IMR-90 (cell line): ENCODE measurements around the gene ADM. TPM values are rescaled to one million over a fixed set of nuclear protein-coding genes. Genes with fewer than 3 reads are reported as not detected.

ENCODE experiments used
- ATAC-seq: fragments of 200-7000 bp; cut with Tn5 transposase; 2 replicates; pipeline ENCODE4 v1.9.1; 2020; ENCODE audit warnings: low read depth, mild to moderate bottlenecking, moderate library complexity
- BruUV-seq: library from RNA; stranded (reverse); fragments of 400-500 nt; replicated peaks from 2 replicates; lab custom pipeline; 2021; lab: Mats Ljungman, UMichigan
- CTCF ChIA-PET: fragments of 300-600 bp; formaldehyde crosslinking; extraction: SDS; loops from one replicate; lab custom pipeline; 2021; ENCODE audit warnings: antibody characterized with exemption; lab: Yijun Ruan, JAX
- POLR2A ChIA-PET: fragments of 300-600 bp; sonication (Branson Sonifier 250); formaldehyde crosslinking; loops from one replicate; lab custom pipeline; 2022; ENCODE audit warnings: antibody characterized with exemption; ENCODE audit not compliant: unreplicated experiment; lab: Charles Lee
- DNase-seq: peaks from one replicate; pipeline ENCODE4 v3.0.0; 2013
- H2AFZ ChIP-seq: replicated peaks from 2 replicates; pipeline ENCODE3; 2013; ENCODE audit warnings: low read length, mild to moderate bottlenecking; ENCODE audit not compliant: poor library complexity
- H2AK5ac ChIP-seq: 2 replicates; pipeline ENCODE4 v1.6.1; 2013; ENCODE audit warnings: low read depth, low read length, inconsistent platforms
- H2AK9ac ChIP-seq: replicated peaks from 2 replicates; pipeline ENCODE3; 2013; ENCODE audit warnings: mild to moderate bottlenecking, low read depth, low read length, moderate library complexity; ENCODE audit not compliant: poor library complexity
- H2BK120ac ChIP-seq: 2 replicates; pipeline ENCODE4 v1.6.1; 2013; ENCODE audit warnings: low read depth, low read length, inconsistent platforms
- H2BK15ac ChIP-seq: 3 replicates; pipeline ENCODE4 v1.6.1; 2013; ENCODE audit warnings: low read depth, low read length, inconsistent platforms
- H2BK20ac ChIP-seq: 2 replicates; pipeline ENCODE4 v1.6.1; 2013; ENCODE audit warnings: low read depth, mild to moderate bottlenecking, inconsistent platforms, low read length, moderate library complexity
- H2BK5ac ChIP-seq: 2 replicates; pipeline ENCODE4 v1.6.1; 2013; ENCODE audit warnings: mild to moderate bottlenecking, low read depth, low read length, inconsistent platforms; ENCODE audit not compliant: poor library complexity, severe bottlenecking
- H3K14ac ChIP-seq: replicated peaks from 2 replicates; pipeline ENCODE4 v1.6.1; 2013; ENCODE audit warnings: low read depth, low read length, inconsistent platforms
- H3K18ac ChIP-seq: 2 replicates; pipeline ENCODE4 v1.6.1; 2013; ENCODE audit warnings: low read depth, low read length, control low read depth
- H3K23ac ChIP-seq: 2 replicates; pipeline ENCODE4 v1.6.1; 2013; ENCODE audit warnings: low read depth, low read length, inconsistent platforms
- H3K27ac ChIP-seq: 2 replicates; pipeline ENCODE4 v1.5.1; 2013; ENCODE audit warnings: mild to moderate bottlenecking, control low read depth, low read length; ENCODE audit not compliant: insufficient read depth
- H3K27me3 ChIP-seq: 2 replicates; pipeline ENCODE4 v1.6.1; 2013; ENCODE audit warnings: low read length; ENCODE audit not compliant: control insufficient read depth, insufficient read depth
- H3K36me3 ChIP-seq: 2 replicates; pipeline ENCODE4 v1.6.1; 2013; ENCODE audit warnings: low read length, mixed read lengths; ENCODE audit not compliant: control insufficient read depth, insufficient read depth
- H3K4ac ChIP-seq: 2 replicates; pipeline ENCODE4 v1.6.1; 2013; ENCODE audit warnings: low read depth, low read length, inconsistent platforms
- H3K4me1 ChIP-seq: 2 replicates; pipeline ENCODE4 v1.6.1; 2013; ENCODE audit warnings: low read length, mixed read lengths; ENCODE audit not compliant: control insufficient read depth, insufficient read depth
- H3K4me2 ChIP-seq: 2 replicates; pipeline ENCODE4 v1.6.1; 2013; ENCODE audit warnings: low read depth, mild to moderate bottlenecking, control low read depth, low read length, moderate library complexity
- H3K4me3 ChIP-seq: 2 replicates; pipeline ENCODE4 v1.5.1; 2013; ENCODE audit warnings: low read depth, mild to moderate bottlenecking, control low read depth, low read length, moderate library complexity; ENCODE audit not compliant: insufficient read depth
- H3K56ac ChIP-seq: 2 replicates; pipeline ENCODE4 v1.6.1; 2013; ENCODE audit warnings: low read length, inconsistent platforms; ENCODE audit not compliant: insufficient read depth; ENCODE audit errors: extremely low read depth
- H3K79me1 ChIP-seq, 2 experiments: 2 replicates each; pipeline ENCODE4 v1.6.1; 2013; ENCODE audit warnings: low read length in 2 of 2, inconsistent platforms in 1 of 2, low read depth in 1 of 2
- H3K9ac ChIP-seq: 2 replicates; pipeline ENCODE4 v1.6.1; 2013; ENCODE audit warnings: low read depth, low read length, control low read depth
- H3K9me1 ChIP-seq: 2 replicates; pipeline ENCODE4 v1.6.1; 2013; ENCODE audit warnings: low read length, inconsistent platforms; ENCODE audit not compliant: insufficient read depth
- H3K9me3 ChIP-seq: 2 replicates; pipeline ENCODE4 v1.6.1; 2013; ENCODE audit warnings: low read length; ENCODE audit not compliant: control insufficient read depth, insufficient read depth
- H4K20me1 ChIP-seq: 2 replicates; pipeline ENCODE4 v1.6.1; 2013; ENCODE audit warnings: low read length, inconsistent platforms; ENCODE audit not compliant: insufficient read depth
- H4K5ac ChIP-seq: 2 replicates; pipeline ENCODE4 v1.6.1; 2013; ENCODE audit warnings: mild to moderate bottlenecking, low read depth, low read length, control low read depth
- H4K8ac ChIP-seq, 2 experiments: 2 replicates each; pipeline ENCODE4 v1.6.1; 2013; ENCODE audit warnings: low read depth in 2 of 2, low read length in 2 of 2, control low read depth in 1 of 2, inconsistent platforms in 1 of 2
- H4K91ac ChIP-seq: 2 replicates; pipeline ENCODE4 v1.6.1; 2013; ENCODE audit warnings: low read depth, low read length, inconsistent platforms; ENCODE audit not compliant: insufficient read depth
- BHLHE40 ChIP-seq: fragments of 150-350 bp; IDR thresholded peaks from 2 replicates; pipeline ENCODE4 v1.6.1; 2016; ENCODE audit warnings: mild to moderate bottlenecking, low read depth, low read length
- FOS ChIP-seq: fragments of 150-350 bp; IDR thresholded peaks from 2 replicates; pipeline ENCODE4 v1.6.1; 2016; ENCODE audit warnings: low read depth, low read length
- MAFK ChIP-seq: IDR thresholded peaks from 2 replicates; pipeline ENCODE4 v1.6.1; 2012; ENCODE audit warnings: low read depth, low read length, improper control_type of control experiment
- MAZ ChIP-seq: IDR thresholded peaks from 2 replicates; pipeline ENCODE4 v1.6.1; 2012; ENCODE audit warnings: low read depth, mild to moderate bottlenecking, low read length, improper control_type of control experiment, moderate library complexity, borderline replicate concordance
- NFE2L2 ChIP-seq: fragments of 150-350 bp; IDR thresholded peaks from 2 replicates; pipeline ENCODE4 v1.6.1; 2016; ENCODE audit warnings: low read depth, mild to moderate bottlenecking, low read length
- POLR2A ChIP-seq: IDR thresholded peaks from 2 replicates; pipeline ENCODE4 v1.6.1; 2012; ENCODE audit warnings: mild to moderate bottlenecking, low read depth, low read length
- RCOR1 ChIP-seq: IDR thresholded peaks from 2 replicates; pipeline ENCODE4 v1.6.1; 2012; ENCODE audit warnings: mild to moderate bottlenecking, low read length, improper control_type of control experiment; ENCODE audit not compliant: insufficient replicate concordance
- RFX5 ChIP-seq: IDR thresholded peaks from 2 replicates; pipeline ENCODE4 v1.8.0; 2012; ENCODE audit warnings: low read depth, mild to moderate bottlenecking, low read length, moderate library complexity
- SMC3 ChIP-seq: fragments of 150-350 bp; IDR thresholded peaks from 2 replicates; pipeline ENCODE4 v1.6.1; 2016; ENCODE audit warnings: low read depth, mild to moderate bottlenecking, antibody characterized with exemption, low read length, moderate library complexity
- WGBS, 2 experiments: methylation state at CpG; one replicate each; pipeline versions ENCODE4 v1.1.5 to v1.1.7; 2013; ENCODE audit warnings: missing lambda C conversion rate in 2 of 2; ENCODE audit not compliant: insufficient read length in 1 of 2; ENCODE audit errors: extremely low coverage in 2 of 2; 5-methylcytosine and 5-hydroxymethylcytosine counted together
- dilution Hi-C: fragments of 300-500 bp; cut with HindIII; formaldehyde crosslinking; loops from one replicate; pipeline ENCODE4 v1.14.3; 2018; ENCODE audit warnings: low sequenced_read_pairs; ENCODE audit not compliant: unreplicated experiment
- in situ Hi-C: fragments of 300-500 bp; cut with MboI; formaldehyde crosslinking; loops from 3 replicates; pipeline ENCODE4 v1.14.3; 2019; ENCODE audit warnings: low sequenced_read_pairs, inconsistent platforms, mixed read lengths
- intact Hi-C: fragments of 100-400 bp; cut with micrococcal nuclease; formaldehyde crosslinking; loops from 2 replicates; pipeline ENCODE4 v1.10.0; 2022
- polyA plus RNA-seq, 3 experiments: library from polyadenylated mRNA; depleted of rRNA; stranded (reverse); fragments of >200 nt; gene quantifications; 2 replicates each; pipeline ENCODE4 v1.2.3, GENCODE V29; 2012; ENCODE audit warnings: low replicate concordance in 1 of 3
- total RNA-seq: library from RNA; depleted of rRNA; stranded (reverse); fragments of >200 nt; gene quantifications from 2 replicates; pipeline ENCODE4 v1.2.3, GENCODE V29; 2012

Gene ADM
- total and polyA plus RNA-seq, 2 of the 4 experiments (the other 2 are of a cell fraction): 357 to 559 TPM

DNA sequence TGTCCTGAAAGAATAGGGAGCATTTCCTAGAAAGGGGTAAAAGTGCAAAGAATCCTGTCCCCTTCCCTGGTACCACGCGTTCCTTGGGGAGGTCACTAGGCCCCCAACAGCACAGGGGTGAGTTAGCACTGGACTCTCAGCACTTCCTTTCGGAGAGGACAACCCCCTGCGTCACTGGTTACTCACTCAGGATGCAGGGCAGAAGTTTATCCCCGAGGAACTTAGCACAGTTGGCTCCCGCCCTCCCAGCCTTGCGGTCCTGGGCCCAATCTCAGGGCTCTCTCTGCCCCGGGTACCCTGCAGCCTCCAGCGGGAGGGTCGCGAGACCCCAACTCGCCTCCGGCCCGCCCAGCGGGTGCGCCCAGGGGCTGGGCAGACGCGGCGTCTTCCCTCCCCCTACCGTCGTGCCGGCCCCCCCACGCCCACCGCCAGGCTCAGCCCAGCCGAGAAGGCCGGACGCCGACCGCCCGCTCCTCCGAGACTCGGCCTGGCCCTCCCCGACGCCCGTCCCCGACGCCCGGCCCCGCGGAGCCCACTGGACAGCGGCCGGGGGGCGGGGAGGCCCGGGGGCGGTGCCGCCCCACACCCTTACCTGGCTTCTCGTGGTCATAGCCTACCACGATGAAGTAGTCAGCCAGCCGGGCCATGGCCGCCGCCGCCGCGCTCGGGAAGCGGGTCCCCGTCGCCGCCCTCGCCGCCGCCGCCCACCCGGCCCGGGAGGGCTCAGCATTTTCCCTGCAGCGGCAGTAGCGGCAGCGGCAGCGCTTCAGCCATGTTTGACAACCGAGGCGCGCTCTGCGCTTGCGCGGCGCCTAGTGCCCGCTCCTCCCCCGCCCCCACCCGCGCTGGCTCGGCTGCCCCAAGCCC is 11.2 kb upstream of the ADM start, which contains the start of gene SBF2:
TSS of gene SBF2 (minus strand) at position 797 of the 867 bp plus-strand sequence. CDS start at position 647, 150 bp downstream.
- Histone ChIP-seq H3K27me3 (no peaks in the 10 kb centered on the region), H3K23ac (peak within 1 kb of the TSS; percentile 94), H3K27ac (peak within 1 kb of the TSS; percentile 93), H4K5ac (peak within 1 kb of the TSS; percentile 94), H2AK5ac (peak within 1 kb of the TSS; percentile 93), H3K9ac (peak within 1 kb of the TSS; percentile 95), H4K8ac (peak within 1 kb of the TSS; percentile 69 to 98), H3K4me3 (peak within 1 kb of the TSS; percentile 85), H2AK9ac (peak within 1 kb of the TSS; percentile 99), H3K56ac (peak within 1 kb of the TSS; percentile 97), H3K79me1 (peaks cover 22 to 73% of the 10 kb centered on the region in 2 experiments), H3K9me1 (peaks cover 5% of the 10 kb centered on the region), H3K4me1 (peaks cover 10% of the 10 kb centered on the region), H3K4me2 (peak within 1 kb of the TSS; percentile 98), H4K20me1 (peaks cover 6% of the 10 kb centered on the region; the same call in 1 of the 2 replicates), H2BK20ac (peak within 1 kb of the TSS; percentile 90), H2BK15ac (peak within 1 kb of the TSS; percentile 78), H3K9me3 (no peaks in the 10 kb centered on the region), H4K91ac (peak within 1 kb of the TSS; percentile 97), H2BK5ac (peak within 1 kb of the TSS; percentile 95), H3K14ac (peak within 1 kb of the TSS; percentile 88), H3K4ac (peak within 1 kb of the TSS; percentile 93), H2BK120ac (peak within 1 kb of the TSS; percentile 95), H3K18ac (peak within 1 kb of the TSS; percentile 94), H3K36me3 (peaks cover 8% of the 10 kb centered on the region), H2AFZ (peak within 1 kb of the TSS; percentile 93)
- in situ Hi-C loops: no loop called here
- dilution Hi-C loops: no loop called here
- intact Hi-C loops: loop anchor here (5.0 kb wide), 1 partner anchor 36 kb away; no protein-coding TSS in a partner anchor
- POLR2A ChIA-PET: interaction anchor here (0.6 kb wide), 1 partner anchor 191 kb away, joined by 3 read pairs; no protein-coding TSS in a partner anchor
- no TSS peak for BruUV-seq
- CTCF ChIA-PET: no interaction called here
- 0% methylated on average over 50 of the region's 81 CpGs; no CpG with 5 or more reads in 1 of the 2 experiments for WGBS, 2 experiments
- peak; percentile 96 for DNase-seq
- TF ChIP-seq NFE2L2 (peak; percentile 66; the same call in 1 of the 2 replicates), RCOR1 (no peak), MAZ (peak; percentile 75; the same call in 1 of the 2 replicates), MAFK (peak; percentile 27; the same call in 1 of the 2 replicates), RFX5 (peak; percentile 84), SMC3 (no peak), FOS (peak; percentile 30; the same call in 1 of the 2 replicates), POLR2A (peak; percentile 97), BHLHE40 (no peak)
- peak; percentile 79 for ATAC-seq
